OCI-M2 (cell line): ENCODE measurements around the gene PITX2.

Experiments
- DNase-seq: peaks from one replicate; lab custom pipeline; 2025; ENCODE audit not compliant: unreplicated experiment; lab: John Stamatoyannopoulos, UW

PITX2 gene

DNA sequence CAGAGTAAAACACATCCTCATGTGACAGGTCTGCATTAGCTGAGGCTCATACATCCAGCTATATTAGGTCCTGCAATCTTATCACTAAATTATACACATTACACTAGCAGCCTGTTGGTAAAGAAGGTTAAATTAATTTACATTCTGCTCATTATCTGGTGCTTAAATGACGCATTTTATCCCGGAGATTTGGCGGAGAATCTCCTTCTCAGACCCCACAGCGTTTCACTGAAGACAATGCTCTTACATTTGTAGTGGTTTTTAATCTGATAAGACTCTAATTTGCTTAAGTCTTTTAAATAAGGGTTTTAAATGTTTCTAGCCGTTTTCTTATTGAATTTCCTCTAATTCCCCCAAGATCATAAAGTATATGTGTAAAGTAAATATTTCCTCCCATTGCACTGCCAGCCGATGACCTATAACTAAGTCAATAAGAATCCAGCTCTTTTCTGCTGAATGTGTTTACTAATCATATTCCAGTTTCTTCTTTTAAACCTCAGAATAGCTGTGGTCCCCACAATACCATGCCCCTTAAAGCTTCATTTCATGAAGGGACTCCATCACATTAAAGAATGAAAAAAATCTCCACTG, 2.1 kb upstream of the PITX2 start:
- DNase-seq = no peak

DNA sequence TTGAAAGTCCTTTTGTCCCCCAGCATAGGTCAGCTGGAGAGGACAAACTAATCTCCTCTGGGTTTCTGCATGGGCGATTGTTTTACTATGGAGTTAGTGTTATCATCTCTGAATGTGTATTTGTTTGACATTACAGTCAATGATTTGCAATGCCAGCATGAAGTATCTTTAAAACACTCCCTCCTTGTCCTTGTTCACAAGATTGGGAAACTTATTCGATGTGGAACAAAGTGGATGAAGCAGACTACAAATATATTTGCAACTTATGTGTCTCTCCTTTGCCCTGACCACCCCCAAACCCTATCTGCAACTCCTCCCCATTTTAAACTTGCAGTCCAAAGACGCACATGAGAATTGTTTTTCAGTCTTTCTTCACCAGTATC, 1.5 kb upstream of the PITX2 start:
- no peak for DNase-seq

DNA sequence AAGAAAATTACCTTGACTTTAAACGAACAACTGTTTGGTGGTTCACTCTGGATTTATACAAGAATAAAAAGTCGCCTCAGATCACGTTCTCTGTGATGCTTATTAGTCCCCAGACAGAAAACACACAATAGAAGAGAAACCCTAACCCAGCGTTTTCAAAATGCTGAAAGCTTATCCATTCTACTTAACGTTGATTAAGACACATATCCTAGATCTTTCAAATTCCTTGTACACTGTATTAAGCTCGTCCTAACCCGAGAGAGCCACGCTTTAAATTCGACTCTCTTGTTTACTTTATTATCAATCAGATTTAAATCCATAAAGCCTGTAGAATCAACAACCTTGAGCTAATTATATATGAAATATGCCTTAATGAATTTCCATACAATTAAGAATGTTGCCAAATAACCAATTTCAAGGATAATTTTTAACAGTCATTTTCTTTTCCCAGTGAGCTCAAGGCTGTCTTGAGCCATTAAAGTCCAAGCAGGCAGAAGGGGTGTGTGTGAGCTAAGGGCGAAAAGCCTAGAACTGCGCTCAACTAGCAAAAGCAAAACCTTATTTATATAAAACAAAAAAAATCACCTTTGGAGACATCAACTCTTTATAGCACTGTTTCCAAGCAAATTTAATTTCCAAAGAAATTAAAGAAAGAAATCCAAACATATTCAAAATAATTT, 981 bp upstream of the PITX2 start:
- no peak for DNase-seq

DNA sequence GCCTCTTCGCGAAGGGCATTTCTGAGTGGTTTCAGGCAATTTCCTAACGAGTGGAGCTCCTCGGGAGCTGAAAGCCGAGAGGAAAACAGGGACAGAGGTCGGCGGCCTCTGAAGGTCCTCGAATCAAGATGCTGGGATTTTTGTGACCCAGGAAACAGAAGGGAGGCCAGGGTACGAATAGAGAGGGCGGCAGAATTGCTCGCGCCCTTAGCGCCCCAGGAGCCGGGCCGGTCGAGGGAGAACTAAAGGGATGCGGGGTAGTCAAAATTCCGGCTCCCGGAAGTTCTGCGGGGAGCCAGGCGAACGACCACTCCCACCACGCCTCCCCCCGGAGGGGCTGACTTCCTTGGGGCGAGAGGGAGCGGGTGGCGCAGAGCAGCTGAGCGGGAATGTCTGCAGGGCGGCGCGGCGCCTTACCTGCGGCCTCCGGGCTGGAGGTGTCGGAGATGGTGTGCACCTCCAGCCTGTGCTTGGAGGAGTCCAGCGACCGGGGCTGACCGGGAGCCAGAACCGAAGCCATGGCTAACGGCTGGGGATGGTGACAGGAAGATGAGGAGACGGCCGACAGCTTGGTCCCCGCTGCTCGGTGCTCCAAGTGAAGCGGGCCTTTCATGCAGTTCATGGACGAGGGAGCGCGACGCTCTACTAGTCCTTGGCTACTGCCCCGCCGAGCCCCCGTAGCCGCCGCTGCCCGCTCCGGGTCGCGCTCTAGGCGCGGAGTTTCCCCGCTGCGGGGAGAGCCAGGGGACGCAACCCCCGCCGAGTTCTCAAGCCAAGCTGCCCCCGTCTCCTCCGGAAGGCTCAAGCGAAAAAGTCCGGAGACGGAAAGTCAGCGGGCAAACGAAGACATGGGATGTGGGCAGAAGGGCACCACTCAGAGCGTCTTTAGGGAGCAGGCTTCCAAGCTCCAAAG, 782 bp downstream of the PITX2 start:
- no peak for DNase-seq

DNA sequence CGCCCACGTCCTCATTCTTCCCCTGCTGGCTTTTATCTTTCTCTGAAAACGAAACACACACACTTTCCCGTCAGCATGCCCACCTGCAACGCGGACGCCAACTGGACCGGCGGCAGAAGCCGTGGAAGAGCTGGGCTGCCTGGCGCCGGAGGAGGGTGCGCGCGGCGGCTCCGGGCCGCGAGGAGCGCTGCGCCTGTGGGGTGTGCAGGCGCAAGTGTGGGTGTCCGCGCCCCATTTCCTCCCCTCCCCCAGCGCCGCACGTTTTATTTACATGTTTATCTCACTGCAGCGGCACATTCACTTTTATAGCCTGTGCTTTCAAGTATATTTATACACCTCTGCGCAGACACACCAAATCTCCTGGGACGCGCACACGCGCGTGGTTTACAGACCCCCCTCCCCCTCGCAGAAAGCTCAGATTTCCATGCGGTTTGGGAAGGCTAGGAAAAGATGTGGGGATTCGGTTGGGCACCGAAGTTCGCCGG, 1.5 kb downstream of the PITX2 start:
- DNase-seq = no peak

DNA sequence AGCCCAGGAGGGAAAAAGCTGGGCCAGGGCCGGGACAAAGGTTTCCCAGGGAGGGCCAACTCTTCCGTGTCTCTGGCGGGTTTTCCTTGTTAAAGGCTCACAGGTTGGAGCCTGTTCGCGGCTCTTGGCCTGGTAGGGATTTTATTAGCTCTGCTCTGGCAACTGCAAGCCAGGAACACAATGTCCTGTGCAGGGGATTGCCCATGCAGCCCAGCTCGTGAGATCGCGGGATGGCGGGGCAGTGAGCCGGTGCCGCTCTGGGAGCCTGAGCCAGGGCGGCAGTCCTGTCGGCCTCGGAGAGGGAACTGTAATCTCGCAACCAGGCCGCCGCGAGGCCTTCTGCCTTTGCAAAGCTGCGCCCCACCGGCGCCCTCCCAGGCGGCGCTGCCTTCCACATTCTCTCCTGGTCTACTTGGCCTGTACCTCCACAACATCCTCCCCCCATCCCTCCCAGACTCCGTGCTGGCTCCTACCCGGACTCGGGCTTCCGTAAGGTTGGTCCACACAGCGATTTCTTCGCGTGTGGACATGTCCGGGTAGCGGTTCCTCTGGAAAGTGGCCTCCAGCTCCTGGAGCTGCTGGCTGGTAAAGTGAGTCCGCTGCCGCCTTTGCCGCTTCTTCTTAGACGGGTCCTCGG, 2.1 kb downstream of the PITX2 start:
- DNase-seq = no peak

DNA sequence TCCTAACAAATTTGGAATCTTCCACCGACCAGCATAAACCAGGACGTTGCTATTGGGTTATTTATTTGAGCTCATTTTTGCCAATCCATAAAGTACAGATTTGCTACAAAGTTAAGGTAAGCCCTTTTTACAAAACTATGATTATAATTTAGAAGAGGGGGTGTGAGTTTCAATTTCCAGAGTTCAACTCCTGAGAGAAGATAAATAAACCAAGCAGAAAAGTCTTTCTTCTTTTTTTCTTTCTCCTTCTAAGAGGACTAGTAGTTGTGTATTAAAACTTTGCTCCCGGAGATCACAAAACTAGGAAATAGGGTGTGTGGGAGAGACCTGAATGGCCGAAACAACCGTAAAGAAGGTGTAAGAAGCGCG, 2.6 kb downstream of the PITX2 start:
- no peak for DNase-seq

DNA sequence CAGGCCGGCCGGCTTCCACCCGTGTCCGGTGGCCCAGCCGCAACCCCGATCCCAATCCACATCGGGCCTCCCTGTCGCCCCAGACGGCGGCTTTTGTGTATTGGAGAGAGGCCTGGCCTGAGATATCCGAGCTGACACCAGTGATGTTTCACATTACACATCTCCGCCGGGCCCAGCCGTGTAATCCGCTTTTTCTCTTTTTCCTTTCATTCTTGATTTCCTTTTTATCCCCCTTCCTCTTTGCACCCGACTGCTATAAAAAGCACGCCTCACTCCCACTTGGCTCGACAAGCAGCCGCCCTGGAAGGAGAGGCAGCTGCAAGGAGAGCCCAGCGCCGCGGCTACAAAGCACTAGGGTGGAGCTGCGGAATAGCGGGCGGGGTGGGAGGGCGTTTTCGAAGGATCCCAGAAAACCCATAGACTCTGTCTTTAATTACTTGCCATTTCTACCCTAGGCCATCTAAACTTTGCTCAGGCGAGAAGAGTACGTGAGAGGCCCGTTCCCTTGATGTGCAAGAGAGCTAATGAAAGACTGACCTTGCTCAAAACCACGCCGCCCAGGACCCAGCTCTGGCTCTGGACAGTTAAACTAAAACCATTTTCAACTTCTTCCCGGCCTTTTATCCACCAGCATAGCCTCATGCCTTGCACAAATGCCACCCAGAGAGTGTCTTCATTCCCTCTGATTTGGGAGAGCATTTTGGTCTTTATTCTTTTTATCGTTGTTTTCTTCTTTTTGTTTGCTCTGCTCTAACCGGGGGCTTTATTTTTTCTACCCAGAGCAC, 3.2 kb downstream of the PITX2 start:
- no peak for DNase-seq

DNA sequence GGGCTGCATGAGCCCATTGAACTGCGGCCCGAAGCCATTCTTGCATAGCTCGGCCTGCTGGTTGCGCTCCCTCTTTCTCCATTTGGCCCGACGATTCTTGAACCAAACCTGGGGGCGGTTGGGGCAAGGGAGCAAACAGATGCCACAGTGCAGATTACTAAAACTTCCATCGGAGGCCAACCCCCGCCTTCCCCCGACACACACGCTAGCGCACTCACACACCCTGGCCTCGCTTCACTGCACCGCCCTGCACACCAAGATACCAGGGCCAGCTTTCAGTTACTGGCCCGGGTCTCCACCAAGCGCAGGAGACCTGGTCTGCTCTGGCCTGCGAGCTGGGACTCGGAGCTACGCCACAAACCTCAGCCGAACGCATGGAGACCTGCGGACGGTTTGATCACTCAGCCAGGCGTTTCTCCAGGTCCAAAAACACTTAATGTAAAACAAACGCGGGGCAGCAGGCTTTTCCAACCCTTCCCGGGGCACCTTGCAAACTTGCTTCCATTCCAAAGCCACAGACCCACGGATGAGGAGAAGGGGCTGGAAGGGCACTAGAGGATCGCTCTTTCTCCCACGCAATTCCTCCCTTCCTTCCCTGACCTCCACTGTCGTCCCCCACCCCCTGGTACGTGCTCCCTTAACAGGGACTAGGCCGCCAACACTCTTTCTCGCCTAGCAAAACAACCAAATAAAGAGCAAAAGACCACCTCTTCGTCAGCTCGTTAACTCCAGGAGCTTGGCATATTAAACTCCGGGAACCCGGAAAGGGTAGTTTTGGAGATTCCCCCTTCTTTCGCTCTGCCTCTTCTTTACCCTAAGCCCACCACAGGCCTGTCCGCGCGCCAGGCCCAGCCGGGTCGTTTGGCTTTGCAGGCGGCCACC, 4.1 kb downstream of the PITX2 start:
- DNase-seq = no peak

DNA sequence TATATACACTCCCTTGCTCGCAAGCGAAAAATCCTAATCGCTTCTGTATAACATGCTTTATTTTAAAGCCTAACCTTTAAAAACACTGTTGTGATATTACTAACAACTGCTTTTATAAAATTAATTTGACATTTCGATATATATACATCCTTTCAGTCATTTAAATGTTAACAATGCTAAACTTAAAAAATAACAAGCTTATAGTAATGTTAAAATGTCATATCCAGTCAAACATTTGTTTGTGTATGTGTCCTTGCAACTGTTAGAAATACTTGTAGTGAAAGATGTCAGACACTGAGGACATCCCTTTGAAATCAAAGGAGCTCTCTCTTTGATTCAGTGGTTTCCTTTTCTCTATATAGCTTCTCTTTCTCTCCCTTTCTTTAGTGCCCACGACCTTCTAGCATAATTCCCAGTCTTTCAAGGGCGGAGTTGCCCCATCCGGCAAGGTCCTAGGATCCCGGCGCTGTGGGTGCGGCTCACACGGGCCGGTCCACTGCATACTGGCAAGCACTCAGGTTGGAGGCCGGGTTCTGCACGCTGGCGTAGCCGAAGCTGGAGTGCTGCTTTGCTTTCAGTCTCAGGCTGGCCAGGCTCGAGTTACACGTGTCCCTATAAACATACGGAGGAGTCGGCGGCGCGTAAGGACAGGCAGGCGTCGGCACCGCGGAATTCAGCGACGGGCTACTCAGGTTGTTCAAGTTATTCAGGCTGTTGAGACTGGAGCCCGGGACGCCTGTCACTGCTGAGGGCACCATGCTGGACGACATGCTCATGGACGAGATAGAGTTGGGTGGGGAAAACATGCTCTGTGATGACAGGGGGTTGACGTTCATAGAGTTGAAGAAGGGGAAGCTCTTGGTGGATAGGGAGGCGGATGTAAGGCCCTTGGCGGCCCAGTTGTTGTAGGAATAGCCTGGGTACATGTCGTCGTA, 5.0 kb downstream of the PITX2 start:
- no peak for DNase-seq

DNA sequence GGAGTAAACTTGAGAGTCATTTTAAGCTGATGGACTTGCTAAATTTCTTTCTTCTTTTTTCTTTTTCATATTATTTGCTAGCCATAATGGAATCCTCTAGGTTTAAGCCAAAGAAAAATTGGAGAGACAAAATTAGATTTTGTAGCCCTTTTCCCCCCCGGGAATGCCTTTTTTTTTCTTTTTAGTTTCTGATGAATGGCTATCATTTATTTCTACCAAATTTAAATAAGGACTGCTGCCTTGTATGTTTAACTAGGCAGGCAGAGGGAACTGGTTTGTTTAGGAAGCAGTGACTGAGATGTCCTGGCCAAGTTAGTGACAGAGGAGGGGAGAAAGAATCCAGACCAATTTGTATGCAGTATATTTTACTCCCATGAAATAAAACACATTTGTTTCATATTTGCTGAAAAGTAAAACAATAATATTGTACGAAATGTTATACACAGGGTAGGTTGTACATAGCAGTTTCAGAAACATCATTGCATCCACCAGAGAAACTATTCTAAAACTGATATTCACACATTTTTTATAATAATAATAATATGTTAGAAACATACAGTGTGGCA, 5.7 kb downstream of the PITX2 start:
- no peak for DNase-seq

DNA sequence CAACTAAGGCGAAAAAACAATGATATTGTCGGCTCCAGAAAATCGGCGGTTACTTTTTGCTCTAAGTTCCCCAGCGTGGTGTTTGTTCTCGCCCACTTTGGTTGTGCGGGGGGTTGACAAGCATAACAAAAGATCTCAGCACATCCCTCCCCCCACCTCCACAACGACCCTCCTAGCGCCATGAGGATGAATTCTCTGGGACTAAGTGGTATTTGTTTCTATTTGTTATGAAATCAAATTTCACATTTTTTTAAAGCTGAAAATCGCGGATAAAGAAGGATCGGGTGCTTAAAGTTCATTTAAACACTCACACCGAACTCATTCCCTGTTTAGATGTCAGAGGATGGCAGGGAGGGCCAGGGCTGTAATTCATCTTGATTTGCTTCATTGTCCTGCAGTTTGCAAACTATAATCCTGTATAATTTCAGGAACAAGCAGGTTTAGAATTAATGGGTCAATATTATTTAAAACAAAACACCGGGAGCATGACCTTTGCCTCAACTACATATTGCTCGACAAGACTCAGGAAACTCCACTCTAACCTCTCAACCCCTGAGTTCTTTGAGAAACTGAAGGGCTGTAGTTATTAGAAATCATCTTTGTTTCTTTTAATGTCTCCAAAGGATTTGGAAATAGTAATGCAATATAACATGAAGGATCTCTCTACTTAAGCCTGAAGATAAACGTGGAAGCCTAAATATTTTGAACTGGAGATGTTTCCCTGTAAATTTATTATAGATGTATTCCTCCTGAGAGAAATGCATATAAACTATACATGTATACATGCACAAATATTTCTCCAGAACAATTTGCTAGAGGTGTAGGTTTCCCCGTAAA, 6.4 kb downstream of the PITX2 start:
- no peak for DNase-seq

DNA sequence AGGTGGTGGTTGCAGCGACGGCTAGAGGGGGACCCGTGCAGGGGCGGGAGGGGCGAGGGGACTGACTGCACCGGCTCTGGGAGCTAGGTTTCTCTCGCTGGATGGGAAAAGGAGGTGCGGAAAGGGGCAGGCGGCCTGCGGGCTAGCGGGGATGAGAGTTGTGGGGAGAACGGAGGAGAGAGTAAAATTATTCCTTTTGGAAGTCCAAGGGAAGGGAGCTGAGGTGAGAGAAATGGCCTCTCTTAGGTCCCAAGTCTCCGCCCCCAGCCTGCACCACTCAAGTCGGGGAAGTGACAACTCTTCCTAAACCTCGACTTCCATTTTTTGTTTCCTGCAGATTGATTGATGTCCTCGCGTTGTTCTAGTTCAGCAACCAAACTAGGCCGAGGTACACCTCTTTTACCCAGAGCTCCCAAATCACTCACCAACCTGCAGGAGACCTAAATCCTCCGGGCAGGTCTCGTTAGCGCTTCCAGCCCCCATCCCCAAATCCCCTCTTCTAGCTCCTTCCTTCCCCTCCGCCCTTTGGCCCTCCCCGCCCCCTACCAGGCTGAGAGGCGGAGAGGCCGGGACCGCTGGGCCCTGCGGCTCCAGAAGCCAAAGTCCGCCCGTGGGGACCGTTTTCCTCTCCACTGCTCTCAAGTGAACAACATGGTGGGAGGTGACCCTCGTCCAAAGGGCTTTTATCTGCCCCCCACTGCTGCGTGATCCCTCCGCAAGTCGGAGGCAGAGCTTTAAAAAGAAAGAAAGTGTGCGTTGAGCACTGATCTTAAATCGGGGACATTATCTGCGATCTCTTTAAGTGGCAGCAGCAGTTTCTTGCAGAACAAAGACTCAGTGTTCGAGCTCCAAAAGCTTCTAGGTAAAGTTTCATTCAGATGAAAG, 7.3 kb downstream of the PITX2 start:
- DNase-seq = no peak

DNA sequence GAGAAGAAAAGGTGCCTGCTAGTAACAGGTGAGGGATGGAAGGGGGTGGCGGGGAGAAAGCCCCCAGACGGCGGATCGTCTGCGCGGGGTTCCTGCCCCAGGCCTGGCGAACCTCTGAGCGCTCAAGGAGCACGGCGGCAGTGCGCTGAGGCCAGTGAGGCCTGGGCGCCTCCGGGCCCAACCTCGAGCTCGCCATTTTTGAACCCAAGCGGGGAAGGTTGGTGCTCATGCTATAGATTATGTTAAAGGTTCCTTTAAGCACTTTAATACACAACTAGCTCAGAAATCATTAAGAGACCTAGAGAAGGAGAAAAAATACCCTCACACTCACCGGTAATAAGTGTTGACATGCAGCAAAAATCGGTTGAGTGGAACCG, 7.9 kb downstream of the PITX2 start:
- DNase-seq = no peak

DNA sequence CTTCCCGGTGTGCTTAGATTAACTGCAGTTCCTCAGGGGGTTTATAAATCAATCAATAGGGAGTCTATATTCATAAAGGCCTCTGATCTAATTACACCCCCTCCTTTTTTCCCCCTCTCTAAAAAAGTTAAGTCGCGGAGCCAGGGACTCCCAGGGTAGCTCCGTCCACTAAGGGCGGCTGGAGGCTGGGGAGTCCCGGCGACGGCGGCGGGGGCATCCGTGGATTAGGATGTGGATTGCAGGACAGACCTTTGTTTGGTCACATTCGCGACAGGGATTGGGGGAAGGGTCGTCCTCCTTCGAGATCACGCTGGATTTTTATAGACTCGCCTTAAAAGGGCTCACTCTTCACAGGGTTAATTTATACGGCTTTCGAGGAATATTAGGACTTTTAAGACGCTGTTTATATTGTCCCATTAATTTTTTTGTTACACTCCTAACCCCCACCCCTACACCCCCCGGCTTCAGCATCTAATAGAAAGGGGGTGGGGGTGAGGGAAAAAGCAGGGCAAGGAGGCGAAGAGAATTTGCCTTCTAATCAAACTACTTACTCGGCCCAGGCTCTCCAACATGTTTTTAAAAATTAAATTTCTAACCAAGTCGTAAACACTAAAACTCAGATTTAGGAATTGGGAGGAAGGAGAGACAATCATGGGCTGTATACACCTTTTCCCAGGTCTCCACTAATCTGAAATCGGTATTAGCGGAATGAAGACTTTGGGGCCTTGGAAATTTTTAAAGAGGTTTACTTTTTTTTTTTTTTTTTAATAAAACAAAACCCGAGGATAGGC, 8.5 kb downstream of the PITX2 start:
- DNase-seq = no peak

DNA sequence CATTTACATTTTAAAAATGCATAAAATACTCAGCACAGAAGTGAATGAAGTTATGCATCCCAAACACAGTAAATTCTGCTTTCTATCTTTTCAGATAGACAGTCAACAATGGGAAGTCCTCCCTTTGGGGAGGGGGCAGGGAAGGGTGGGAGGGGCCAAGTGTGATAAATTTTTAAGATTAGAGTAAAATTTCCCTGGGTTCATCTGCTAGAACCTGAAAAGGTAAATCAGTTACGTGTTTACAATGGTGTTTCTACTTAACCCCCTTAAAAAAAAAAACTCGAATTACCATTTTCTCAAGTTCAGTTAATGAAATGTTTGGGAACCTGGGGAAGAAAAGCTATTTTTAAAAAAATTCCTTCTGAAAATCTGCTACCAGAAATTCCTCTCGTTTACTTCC, 9.1 kb downstream of the PITX2 start:
- no peak for DNase-seq
